ENCODE data around the gene ZNF860.
"Not testable (repeated sequence)": the region's sequence is repeated elsewhere in the genome, so short reads cannot be mapped to it uniquely, and the experiment has no call there.

Gene ZNF860

DNA sequence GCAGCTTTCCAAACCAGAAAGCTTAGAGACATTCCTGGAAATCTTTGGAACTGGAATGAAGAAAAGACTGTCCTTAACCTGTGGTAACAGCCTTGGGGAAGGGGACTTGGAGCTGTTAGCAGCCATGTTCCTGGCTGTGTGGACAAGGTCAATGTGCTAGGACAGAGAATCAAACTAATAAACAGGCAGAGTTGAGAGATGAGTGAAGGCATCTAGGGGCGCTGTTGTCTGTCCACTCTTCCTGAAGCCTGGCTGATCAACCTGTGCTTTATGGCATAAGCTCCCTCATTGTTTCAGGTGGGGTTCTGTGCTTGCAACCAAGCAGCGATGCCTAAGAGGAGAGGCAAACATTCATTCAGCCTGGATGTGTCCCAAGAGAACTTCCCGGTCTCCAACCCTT lies 19.3 kb downstream of the ZNF860 start:
- no peak for DNase-seq

DNA sequence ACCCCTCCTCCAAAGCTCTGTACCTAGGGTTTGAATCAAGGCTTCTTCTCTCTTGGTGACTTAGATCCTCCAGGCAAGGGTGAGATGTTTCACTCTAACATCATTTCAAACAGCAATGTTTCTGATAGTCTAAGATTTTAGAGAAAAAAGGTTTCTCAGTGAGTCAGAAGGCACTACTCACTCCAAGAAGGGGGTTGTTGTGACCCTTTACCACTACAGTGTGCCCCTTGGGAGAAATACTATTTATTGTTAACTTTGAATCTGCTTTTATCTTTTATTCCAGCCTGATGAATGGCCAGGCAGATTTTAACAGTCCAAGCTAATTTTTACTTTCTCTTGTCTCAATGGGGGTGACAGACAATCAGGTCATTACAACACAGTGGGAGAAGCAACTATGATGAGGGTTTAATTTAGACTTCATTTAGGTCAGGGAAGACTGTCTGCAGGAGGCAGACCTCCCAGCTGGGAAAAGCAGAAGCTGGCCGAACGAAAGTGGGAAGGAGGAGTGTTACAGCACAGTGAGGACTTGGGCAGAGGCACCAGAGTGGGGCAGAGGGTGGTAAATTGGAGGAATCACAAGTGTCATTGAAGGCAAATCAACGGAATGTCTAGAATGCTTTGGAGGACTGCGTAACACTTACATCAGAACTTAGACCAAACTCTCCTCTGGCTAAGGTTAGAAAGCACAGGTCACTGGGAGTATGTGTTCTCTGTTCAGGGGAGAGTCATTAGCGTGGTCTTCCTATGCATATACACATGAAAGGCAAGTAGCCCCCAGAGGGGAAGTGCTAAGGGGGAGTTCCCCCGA lies 21.2 kb downstream of the ZNF860 start:
- no peak for DNase-seq

DNA sequence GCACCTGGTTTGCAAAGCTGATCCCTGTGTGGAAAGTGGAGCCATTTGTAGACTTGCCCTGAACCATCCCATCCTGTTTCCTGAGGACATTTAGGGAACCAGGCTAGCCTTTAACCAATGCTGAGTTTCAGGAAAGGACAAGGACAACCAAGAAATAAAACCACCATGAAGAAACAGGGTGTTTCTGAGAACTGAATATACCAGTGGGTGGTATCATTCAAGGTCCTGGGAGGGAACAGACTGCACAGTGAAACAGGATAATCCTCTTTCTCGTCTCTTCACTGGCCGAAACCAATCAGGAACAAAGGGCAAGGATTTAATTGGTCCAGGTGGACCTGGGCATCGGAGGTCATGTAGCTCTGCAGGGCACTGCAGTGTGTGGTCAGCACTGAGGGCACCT lies 21.8 kb downstream of the ZNF860 start:
- no peak for DNase-seq

DNA sequence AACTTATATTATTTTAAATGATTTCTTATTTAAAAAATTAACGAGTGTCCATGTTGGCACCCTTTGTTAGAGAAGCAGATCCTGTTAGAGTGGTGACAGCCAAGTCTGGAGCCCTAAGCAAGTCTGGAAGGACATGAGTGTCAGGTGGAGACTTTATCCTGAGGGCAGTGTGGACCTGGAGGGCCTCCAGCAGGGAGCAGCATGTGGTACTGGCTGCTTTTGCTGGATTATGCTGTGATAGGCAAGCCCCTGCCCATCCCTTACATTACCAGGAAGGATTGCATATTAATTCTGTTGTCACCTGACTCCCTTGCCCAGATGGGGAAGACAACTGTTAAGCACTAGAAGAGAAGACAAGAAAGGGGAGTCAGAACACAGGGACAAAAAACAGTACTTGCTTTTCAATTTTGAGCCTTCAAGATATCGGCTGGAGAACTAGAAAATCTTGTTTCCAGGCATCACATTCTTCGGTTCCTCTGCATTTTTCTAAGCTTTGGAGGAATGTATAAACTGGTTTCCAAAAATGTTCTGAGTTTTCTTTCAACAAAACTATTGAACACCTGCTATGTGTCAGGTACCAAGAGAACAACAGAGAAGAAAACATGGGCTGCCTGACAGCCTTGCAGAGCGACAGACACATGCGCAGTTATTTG lies 22.7 kb downstream of the ZNF860 start:
- peak; percentile 92 for DNase-seq

DNA sequence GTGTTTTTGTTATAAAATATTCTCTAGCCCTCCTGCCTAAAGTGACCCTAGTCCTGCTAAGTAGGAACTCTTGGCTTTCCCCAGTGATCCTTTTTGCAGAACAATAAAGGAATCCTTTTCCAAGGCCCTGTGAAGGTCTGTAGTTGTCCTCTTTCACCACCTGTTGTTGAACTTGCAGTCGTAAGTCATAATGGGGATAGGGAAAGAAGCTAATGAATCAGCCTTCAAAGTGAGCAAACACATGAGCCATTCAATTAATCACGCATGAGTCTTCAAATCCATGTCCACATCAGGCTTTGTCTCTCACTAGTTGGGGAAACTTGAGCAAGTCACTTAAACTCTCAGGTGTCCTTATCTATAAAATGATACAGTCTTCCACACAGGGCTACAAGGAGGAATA lies 27.6 kb downstream of the ZNF860 start:
- DNase-seq, result no peak

DNA sequence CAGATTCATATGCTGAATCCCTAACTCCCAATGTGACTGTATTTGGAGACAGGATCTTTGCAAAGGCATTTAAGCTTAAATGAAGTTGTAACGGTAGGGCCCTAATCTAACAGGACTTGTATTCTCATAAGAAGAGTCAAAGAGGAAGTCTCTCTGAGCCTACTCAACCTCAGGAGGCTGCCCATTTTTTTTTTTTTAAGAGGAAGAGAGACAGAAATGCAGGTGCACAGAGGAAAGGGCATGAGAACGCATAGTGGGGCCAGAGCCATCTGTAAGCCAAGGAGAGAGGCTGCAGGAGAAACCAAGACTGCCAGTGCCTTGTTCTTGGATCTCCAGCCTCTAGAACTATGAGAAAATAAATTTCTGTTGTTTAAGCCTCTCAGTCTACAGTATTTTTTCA lies 28.4 kb downstream of the ZNF860 start:
- DNase-seq, result no peak

DNA sequence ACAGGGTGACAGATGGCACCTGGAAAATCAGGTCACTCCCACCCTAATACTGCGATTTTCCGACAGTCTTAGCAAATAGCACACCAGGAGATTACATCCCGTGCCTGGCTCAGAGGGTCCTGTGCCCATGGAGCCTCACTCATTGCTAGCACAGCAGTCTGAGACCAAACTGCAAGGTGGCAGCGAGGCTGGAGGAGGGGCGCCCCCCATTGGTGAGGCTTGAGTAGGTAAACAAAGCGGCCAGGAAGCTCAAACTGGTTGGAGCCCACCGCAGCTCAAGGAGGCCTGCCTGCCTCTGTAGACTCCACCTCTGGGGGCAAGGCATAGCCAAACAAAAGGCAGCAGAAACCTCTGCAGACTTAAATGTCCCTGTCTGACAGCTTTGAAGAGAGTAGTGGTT lies 29.1 kb downstream of the ZNF860 start:
- DNase-seq, result not testable (repeated sequence)

DNA sequence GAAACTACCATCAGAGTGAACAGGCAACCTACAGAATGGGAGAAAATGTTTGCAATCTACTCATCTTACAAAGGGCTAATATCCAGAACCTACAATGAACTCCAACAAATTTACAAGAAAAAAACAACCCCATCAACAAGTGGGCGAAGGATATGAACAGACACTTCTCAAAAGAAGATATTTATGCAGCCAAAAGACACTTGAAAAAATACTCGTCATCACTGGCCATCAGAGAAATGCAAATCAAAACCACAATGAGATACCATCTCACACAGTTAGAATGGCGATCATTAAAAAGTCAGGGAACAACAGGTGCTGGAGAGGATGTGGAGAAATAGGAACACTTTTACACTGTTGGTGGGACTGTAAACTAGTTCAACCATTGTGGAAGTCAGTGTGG lies 34.1 kb downstream of the ZNF860 start:
- DNase-seq, result not testable (repeated sequence)

DNA sequence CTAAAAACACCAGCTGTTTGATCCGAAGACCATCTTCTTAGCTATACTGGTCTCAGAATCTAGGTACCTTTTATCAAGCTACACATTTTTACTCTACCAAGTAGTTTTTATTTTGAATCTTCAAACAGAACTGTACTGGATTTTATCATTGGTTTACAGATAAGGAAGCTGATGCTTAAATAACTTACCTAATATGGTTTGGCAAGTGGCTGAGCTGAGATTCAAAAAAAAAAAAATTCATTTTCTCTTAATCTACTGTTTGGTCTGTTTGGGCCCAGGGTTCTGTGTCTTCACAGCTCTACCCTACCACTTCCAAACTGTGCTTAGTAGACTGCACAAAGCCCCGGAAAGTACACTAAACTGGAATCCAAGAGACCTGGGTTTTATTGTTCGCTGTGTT lies 35.7 kb downstream of the ZNF860 start:
- DNase-seq, result no peak

DNA sequence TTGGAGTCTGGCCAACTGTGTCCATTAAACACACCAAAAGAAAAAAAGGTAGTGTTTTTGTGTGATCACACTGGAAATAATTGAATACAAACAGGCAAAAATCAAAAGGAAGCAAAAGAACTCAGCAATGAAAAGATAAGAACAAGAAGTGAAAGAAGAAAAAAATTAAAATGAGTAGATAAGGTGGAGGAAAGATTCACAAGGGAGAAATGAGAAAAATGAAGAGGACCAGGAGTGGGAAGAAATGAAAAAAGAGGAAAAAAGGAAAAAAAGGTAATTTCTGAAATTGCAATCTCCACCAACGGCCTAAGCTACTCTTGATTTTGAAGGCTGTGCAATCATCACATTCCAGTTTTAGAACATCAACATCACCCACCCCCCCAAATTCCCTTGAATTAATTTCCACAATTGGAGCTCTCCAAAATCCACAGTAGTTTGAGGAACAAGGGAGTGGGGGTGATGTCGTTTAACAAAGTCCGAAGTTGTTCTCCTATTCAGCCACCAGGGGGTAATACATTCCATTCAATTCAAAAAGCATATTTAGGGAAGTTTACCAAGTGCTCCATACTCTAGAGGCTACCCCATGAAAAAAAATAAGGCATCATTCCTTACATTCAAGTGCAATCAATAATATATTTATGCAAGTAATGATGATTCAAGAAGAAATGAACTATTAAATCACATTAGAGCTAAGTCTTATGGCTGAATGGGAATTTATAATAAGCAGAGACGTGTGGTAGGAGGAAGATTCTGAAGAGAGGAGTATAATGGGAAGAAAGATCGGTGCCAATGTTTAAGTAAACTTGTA lies 37.4 kb downstream of the ZNF860 start:
- DNase-seq, result no peak

DNA sequence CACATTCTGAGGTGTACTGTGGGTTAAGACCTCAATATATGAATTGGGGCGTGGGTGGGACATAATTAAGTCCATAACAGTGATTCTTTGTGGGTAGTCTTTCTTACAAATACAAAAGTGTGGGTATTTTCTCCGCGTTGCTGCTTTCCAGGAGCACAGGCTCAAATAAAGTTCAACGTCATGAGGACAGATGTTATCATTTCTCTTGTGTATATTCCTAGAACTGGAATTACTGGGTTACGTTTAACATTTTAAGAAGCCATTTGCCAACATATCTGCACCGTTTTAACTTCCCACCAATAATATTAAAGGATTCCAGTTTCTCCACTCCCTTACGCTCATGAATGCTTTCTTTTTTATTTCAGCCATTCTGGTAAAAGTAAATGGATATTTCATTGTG lies 39.6 kb downstream of the ZNF860 start:
- DNase-seq, result no peak

DNA sequence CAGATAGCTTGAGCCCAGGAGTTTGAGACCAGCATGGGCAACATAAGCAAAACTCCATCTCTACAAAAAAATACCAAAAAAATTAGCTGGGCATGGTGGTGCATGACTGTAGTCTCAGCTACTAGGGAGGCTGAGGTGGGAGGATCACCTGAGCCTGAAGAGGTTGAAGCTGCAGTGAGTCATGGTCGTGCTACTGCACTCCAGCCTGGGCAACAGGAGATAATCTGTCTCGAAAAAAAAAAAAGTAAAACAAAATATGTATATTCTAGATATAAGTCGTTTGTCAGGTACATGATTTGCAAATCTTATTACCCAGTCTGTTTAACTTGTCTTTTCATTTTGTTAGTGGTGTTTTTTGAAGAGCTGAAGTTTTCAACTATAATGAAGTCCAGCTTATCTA lies 40.2 kb downstream of the ZNF860 start:
- no peak for DNase-seq

DNA sequence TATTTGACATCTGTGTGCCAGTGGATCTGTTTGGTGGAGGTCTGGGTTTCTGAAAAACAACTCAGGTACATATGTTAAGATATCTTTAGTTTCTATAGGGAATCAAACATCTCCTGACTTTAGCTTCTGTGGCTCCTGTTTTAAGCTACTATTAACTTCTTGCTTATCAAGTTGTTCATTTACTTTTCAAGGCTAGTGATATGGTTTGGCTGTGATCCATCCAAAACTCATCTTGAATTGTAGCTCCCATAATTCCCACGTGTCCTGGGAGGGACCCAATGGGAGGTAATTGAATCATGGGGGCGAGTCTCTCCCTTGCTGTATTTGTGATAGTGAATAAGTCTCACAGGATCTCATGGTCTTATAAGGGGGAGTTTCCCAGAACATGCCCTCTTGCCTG lies 41.4 kb downstream of the ZNF860 start:
- no peak for DNase-seq

DNA sequence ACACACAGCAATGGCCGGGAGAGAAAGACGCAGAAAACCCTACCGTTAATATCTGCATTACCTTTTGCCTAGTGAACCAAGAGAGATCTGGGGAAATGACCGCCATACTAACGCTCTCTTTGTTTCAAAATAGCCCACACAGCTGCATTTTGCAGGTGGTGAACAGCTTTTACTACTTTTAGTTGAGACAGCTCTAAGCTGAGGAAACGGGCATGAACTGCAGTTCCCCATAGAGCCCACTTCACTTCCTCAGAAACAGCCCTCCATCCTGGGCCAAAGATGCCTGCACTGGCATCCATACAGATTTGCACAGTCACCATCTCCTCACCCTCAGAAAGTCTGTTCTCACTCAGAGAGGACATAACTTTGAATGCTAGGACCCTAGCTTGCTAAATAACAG lies 45.0 kb downstream of the ZNF860 start:
- no peak for DNase-seq

DNA sequence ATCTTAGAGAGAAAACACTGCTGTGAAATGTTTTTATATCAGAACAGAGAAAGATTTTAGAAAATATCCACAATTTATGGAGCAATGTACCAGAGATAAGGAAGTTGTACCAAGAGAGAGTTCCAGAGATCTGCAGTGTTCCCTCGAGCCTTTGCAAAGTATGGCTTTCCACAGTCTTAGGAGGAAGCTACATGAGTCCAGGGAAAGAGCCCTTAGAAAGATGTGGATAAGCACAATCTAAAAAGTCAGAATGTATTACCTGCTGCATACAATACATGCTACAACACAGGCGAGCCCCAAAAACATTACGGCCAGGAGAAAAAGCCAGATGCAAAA lies 56.4 kb downstream of the ZNF860 start:
- DNase-seq, result no peak

DNA sequence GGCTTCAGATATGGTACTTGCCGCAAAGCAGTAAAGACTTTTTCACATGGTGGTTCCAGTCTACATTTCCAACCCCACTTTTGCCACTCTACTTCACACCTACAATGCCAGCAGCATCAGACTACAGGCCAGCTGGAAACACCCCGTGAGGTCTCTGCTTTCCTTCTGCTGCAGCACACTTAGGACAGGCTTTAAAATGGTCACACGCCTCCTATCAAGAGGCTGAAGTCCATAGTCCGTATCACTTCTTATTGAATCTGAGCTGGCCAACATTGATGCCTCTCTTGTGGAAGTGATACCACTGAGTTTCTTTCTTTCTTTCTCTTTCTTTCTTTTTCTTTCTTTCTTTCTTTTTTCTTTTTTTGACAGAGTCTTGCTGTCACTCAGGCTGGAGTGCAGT lies 59.8 kb downstream of the ZNF860 start:
- no peak for DNase-seq
